ENCODE data around the gene GTF2F2.

Gene GTF2F2

GRCh38 chr13:45305079-45305478 lies 184.8 kb downstream of the GTF2F2 start:
- DNase-seq, result no peak

GRCh38 chr13:45306966-45307365 lies 186.7 kb downstream of the GTF2F2 start:
- no peak for DNase-seq

- no peak for DNase-seq
These were observed 190.2 kb downstream of the GTF2F2 start for GRCh38 chr13:45310341-45311131.

- no peak for DNase-seq
These were observed 194.5 kb downstream of the GTF2F2 start for GRCh38 chr13:45314822-45315221.

GRCh38 chr13:45315520-45316167 lies 195.3 kb downstream of the GTF2F2 start:
- DNase-seq, result no peak

- no peak for DNase-seq
These were observed 196.0 kb downstream of the GTF2F2 start for GRCh38 chr13:45316338-45316737.

- DNase-seq, result no peak
These were observed 196.7 kb downstream of the GTF2F2 start for GRCh38 chr13:45316996-45317395.

- DNase-seq, result no peak
These were observed 200.7 kb downstream of the GTF2F2 start for GRCh38 chr13:45320876-45321629.

GRCh38 chr13:45325806-45326205 lies 205.5 kb downstream of the GTF2F2 start:
- no peak for DNase-seq

GRCh38 chr13:45327253-45327955 lies 207.1 kb downstream of the GTF2F2 start:
- DNase-seq, result no peak

GRCh38 chr13:45328661-45329111 lies 208.4 kb downstream of the GTF2F2 start:
- no peak for DNase-seq

GRCh38 chr13:45331123-45331619 lies 210.9 kb downstream of the GTF2F2 start:
- no peak for DNase-seq

GRCh38 chr13:45331692-45332035 lies 211.4 kb downstream of the GTF2F2 start:
- no peak for DNase-seq

GRCh38 chr13:45332036-45332830 lies 211.9 kb downstream of the GTF2F2 start:
- no peak for DNase-seq

- DNase-seq, result no peak
These were observed 212.5 kb downstream of the GTF2F2 start for GRCh38 chr13:45332831-45333219.

- no peak for DNase-seq
These were observed 213.1 kb downstream of the GTF2F2 start for GRCh38 chr13:45333251-45333976.
